GM12878 (cell line): ENCODE results near the gene GMDS. TPM values are rescaled to one million over a fixed set of nuclear protein-coding genes. Genes with fewer than 3 reads are reported as not detected.

Experiments used
- ATAC-seq: fragments of 200-7000 bp; cut with Tn5 transposase; 3 replicates; pipeline ENCODE4 v1.9.1; 2020; ENCODE audit warnings: mild to moderate bottlenecking, moderate library complexity
- BruUV-seq: library from RNA; stranded (reverse); fragments of 400-500 nt; replicated peaks from 2 replicates; lab custom pipeline; 2021; lab: Mats Ljungman, UMichigan
- CTCF ChIA-PET: fragments of 300-600 bp; sonication (Branson Sonifier 250); formaldehyde crosslinking; extraction: SDS; loops from one replicate; lab custom pipeline; 2021; ENCODE audit warnings: inconsistent platforms; lab: Yijun Ruan, JAX
- POLR2A ChIA-PET: fragments of 350-600 bp; formaldehyde crosslinking; extraction: SDS; loops from one replicate; lab custom pipeline; 2021; ENCODE audit warnings: inconsistent platforms; lab: Charles Lee
- RAD21 ChIA-PET: fragments of 300-600 bp; sonication (Branson Sonifier 250); formaldehyde crosslinking; loops from one replicate; lab custom pipeline; 2023; ENCODE audit warnings: antibody characterized with exemption; ENCODE audit not compliant: unreplicated experiment; lab: Charles Lee
- SMC1A ChIA-PET: fragments of 300-600 bp; sonication (Branson Sonifier 250); formaldehyde crosslinking; loops from one replicate; lab custom pipeline; 2023; ENCODE audit not compliant: unreplicated experiment, uncharacterized antibody; lab: Charles Lee
- DNase-seq: peaks from one replicate; pipeline ENCODE4 v3.0.0-alpha.2; 2011; ENCODE audit warnings: low read depth, low spot score
- FAIRE-seq: peaks from 3 replicates; lab custom pipeline; 2011; peaks lifted over from hg19 to GRCh38; lab: Jason Lieb, UNC
- H2AFZ ChIP-seq: 2 replicates; pipeline ENCODE4 v1.6.0; 2011; ENCODE audit warnings: low read depth, low read length, control low read depth; ENCODE audit not compliant: control insufficient read depth
- H3K27ac ChIP-seq: 2 replicates; pipeline ENCODE4 v1.5.1; 2011; ENCODE audit warnings: control low read depth; ENCODE audit not compliant: control insufficient read depth, insufficient read depth
- H3K27me3 ChIP-seq, 2 experiments: replicated peaks in 1 of 2; 2 replicates each; pipeline versions ENCODE4 v1.6.0 to v1.6.1; 2011; ENCODE audit warnings: low read length in 1 of 2; ENCODE audit not compliant: control insufficient read depth in 2 of 2, insufficient read depth in 2 of 2
- H3K36me3 ChIP-seq, 2 experiments: 2 replicates each; pipeline ENCODE4 v1.5.1; 2011; ENCODE audit warnings: low read length in 1 of 2; ENCODE audit not compliant: control insufficient read depth in 2 of 2, insufficient read depth in 2 of 2
- H3K4me1 ChIP-seq: 2 replicates; pipeline ENCODE4 v1.6.1; 2011; ENCODE audit warnings: mild to moderate bottlenecking, low read length, moderate library complexity, mixed read lengths; ENCODE audit not compliant: control insufficient read depth, insufficient read depth
- H3K4me2 ChIP-seq: 2 replicates; pipeline ENCODE4 v1.6.0; 2011; ENCODE audit warnings: control low read depth; ENCODE audit not compliant: control insufficient read depth, insufficient read depth
- H3K4me3 ChIP-seq: fragments of 200-600 bp; sonication (generic); 2 replicates; pipeline ENCODE4 v1.5.1; 2016
- H3K79me2 ChIP-seq: 2 replicates; pipeline ENCODE4 v1.6.0; 2011; ENCODE audit warnings: low read length; ENCODE audit not compliant: control insufficient read depth, insufficient read depth
- H3K9ac ChIP-seq: 2 replicates; pipeline ENCODE4 v1.8.0; 2011; ENCODE audit warnings: low read length, control low read depth, mixed read lengths; ENCODE audit not compliant: control insufficient read depth, insufficient read depth
- H3K9me3 ChIP-seq: replicated peaks from 3 replicates; pipeline ENCODE4 v1.5.1; 2011; ENCODE audit warnings: mild to moderate bottlenecking, low read length; ENCODE audit not compliant: control insufficient read depth, insufficient read depth
- H4K20me1 ChIP-seq: 2 replicates; pipeline ENCODE4 v1.6.0; 2011; ENCODE audit not compliant: control insufficient read depth, insufficient read depth
- BCLAF1 ChIP-seq: fragments of 450-650 bp; IDR thresholded peaks from 2 replicates; pipeline ENCODE4 v1.6.1; 2017; ENCODE audit warnings: antibody characterized with exemption, mild to moderate bottlenecking, moderate library complexity
- CEBPZ ChIP-seq: fragments of 150-350 bp; IDR thresholded peaks from 2 replicates; pipeline ENCODE4 v1.6.1; 2016; ENCODE audit warnings: low read depth, low read length
- HDGF ChIP-seq: fragments of 450-650 bp; IDR thresholded peaks from 2 replicates; pipeline ENCODE4 v1.6.1; 2016; ENCODE audit warnings: antibody characterized with exemption
- JUNB ChIP-seq: IDR thresholded peaks from 2 replicates; pipeline ENCODE4 v1.6.1; 2016; ENCODE audit warnings: antibody characterized with exemption, mild to moderate bottlenecking
- MTA3 ChIP-seq: IDR thresholded peaks from 2 replicates; pipeline ENCODE4 v1.6.1; 2012; ENCODE audit warnings: low read length, inconsistent platforms, borderline replicate concordance
- MXI1 ChIP-seq: fragments of 150-350 bp; IDR thresholded peaks from 2 replicates; pipeline ENCODE4 v1.6.1; 2011; ENCODE audit warnings: low read depth, mild to moderate bottlenecking, inconsistent platforms, low read length, improper control_type of control experiment
- NR2C1 ChIP-seq: fragments of 450-650 bp; IDR thresholded peaks from 2 replicates; pipeline ENCODE4 v1.6.1; 2017; ENCODE audit warnings: antibody characterized with exemption, mild to moderate bottlenecking, moderate library complexity
- PKNOX1 ChIP-seq: fragments of 450-650 bp; IDR thresholded peaks from 2 replicates; pipeline ENCODE4 v1.6.1; 2016; ENCODE audit warnings: mild to moderate bottlenecking
- SKIL ChIP-seq: fragments of 450-650 bp; IDR thresholded peaks from 2 replicates; pipeline ENCODE4 v1.6.1; 2017; ENCODE audit warnings: mild to moderate bottlenecking, low read depth, inconsistent platforms; ENCODE audit not compliant: poor library complexity, severe bottlenecking
- USF1 ChIP-seq: IDR thresholded peaks from 2 replicates; pipeline ENCODE4 v1.6.1; 2011; ENCODE audit warnings: borderline replicate concordance, low read depth, mild to moderate bottlenecking, moderate library complexity, mixed read lengths, low read length; ENCODE audit not compliant: insufficient read depth; ENCODE audit errors: extremely low read length
- ZNF217 ChIP-seq: fragments of 450-650 bp; IDR thresholded peaks from 2 replicates; pipeline ENCODE4 v1.6.1; 2017; ENCODE audit warnings: antibody characterized with exemption, mild to moderate bottlenecking
- in situ Hi-C: fragments of 300-500 bp; cut with MboI; formaldehyde crosslinking; loops from 9 replicates; pipeline ENCODE4 v1.14.3; 2018; ENCODE audit warnings: mixed read lengths
- intact Hi-C: fragments of 100-400 bp; cut with micrococcal nuclease; formaldehyde crosslinking; loops from one replicate; pipeline ENCODE4 v1.14.2; 2022; ENCODE audit not compliant: unreplicated experiment
- polyA plus RNA-seq, 11 experiments: library from polyadenylated mRNA; depleted of rRNA in 4 of 11; unstranded in 6 of 11; stranded (reverse) in 5 of 11; fragments of >200 nt; fragmentation: Nextera tagmentation in 4 of 11; fragmentation: Illumina TruSeq in 1 of 11; extraction: Ambion mirVana in 4 of 11; extraction: Trizol in 1 of 11; gene quantifications; 1 replicate in 1 of 11; 2 replicates in 10 of 11; pipeline versions ENCODE4 v1.2.1 to v1.2.3, GENCODE V29; 2011 to 2016; ENCODE audit warnings: inconsistent platforms in 2 of 11, missing spikeins in 2 of 11, low read depth in 1 of 11
- total RNA-seq, 4 experiments: library from RNA; depleted of rRNA in 3 of 4; stranded (reverse); fragments of >200 nt in 3 of 4; fragmentation: Illumina TruSeq in 1 of 4; extraction: Trizol in 1 of 4; gene quantifications; 2 replicates each; pipeline versions ENCODE4 v1.2.1 to v1.2.3, GENCODE V29; 2013 to 2021

The GMDS gene
- total and polyA plus RNA-seq, 10 of the 15 experiments (the other 5 are each of a cell fraction or from before 2014, with no cell fraction given), result 0.61 to 53.8 (median 29.3) TPM

GRCh38 chr6:2257363-2257762 is 12.0 kb upstream of the GMDS start:
- H3K79me2 ChIP-seq, result no peaks in the 10 kb centered on the region
- H3K9ac ChIP-seq, result no peak overlapping the region
- H3K27me3 ChIP-seq, result no peaks in the 10 kb centered on the region
- POLR2A ChIA-PET, result interaction anchor here (0.6 to 0.7 kb wide), 3 partner anchors 14 to 817 kb away, joined by 3 to 4 read pairs (median 4); no protein-coding TSS in a partner anchor
- H3K36me3 ChIP-seq, result no peaks in the 10 kb centered on the region; a peak in 1 of 4 replicates
- H3K4me3 ChIP-seq, result no peak overlapping the region
- H2AFZ ChIP-seq, result no peak overlapping the region
- H3K9me3 ChIP-seq, result no peaks in the 10 kb centered on the region; the same call in 2 of the 3 replicates
- H3K27ac ChIP-seq, result no peak overlapping the region
- intact Hi-C loops, result no loop called here
- no peaks in the 10 kb centered on the region for H3K4me1 ChIP-seq
- H4K20me1 ChIP-seq, result no peaks in the 10 kb centered on the region
- TF ChIP-seq PKNOX1, result no peak
- no peak for TF ChIP-seq NR2C1
- no peak for TF ChIP-seq BCLAF1
- no peak for TF ChIP-seq MXI1
- TF ChIP-seq USF1, result no peak
- no peak for TF ChIP-seq HDGF
- no peak for TF ChIP-seq ZNF217
- no peak for TF ChIP-seq JUNB
- no peak for TF ChIP-seq MTA3
- TF ChIP-seq SKIL, result no peak
- TF ChIP-seq CEBPZ, result no peak
- TF ChIP-seq, all 136 proteins: peak for 0
- ATAC-seq (no peak), FAIRE-seq (no peak), DNase-seq (no peak)
- BruUV-seq, result no TSS peak
- H3K4me2 ChIP-seq, result no peak overlapping the region
- ChIA-PET RAD21 (no interaction called here), SMC1A (interaction anchor here (0.6 to 0.7 kb wide), 3 partner anchors 33 to 625 kb away, joined by 3 to 4 read pairs (median 3); no protein-coding TSS in a partner anchor), CTCF (interaction anchor here (0.6 kb wide), 2 partner anchors 10 to 150 kb away, joined by 3 to 4 read pairs; no protein-coding TSS in a partner anchor)
- in situ Hi-C loops, result no loop called here
